DOHH2 (cell line): Measurements from ENCODE around the gene DNAH5.

ENCODE experiments used
- H3F3A ChIP-seq: fragments of 200-600 bp; sonication (generic), shearing (Covaris generic); 2 replicates; pipeline ENCODE4 v1.6.0; 2016; ENCODE audit warnings: antibody characterized with exemption, mild to moderate bottlenecking; ENCODE audit not compliant: control insufficient read depth, insufficient read depth
- H3K27ac ChIP-seq: fragments of 200-600 bp; sonication (generic); 2 replicates; pipeline ENCODE4 v1.5.1; 2014; ENCODE audit warnings: low read depth, mild to moderate bottlenecking, low read length, moderate library complexity
- H3K27me3 ChIP-seq: fragments of 200-600 bp; sonication (generic); 2 replicates; pipeline ENCODE4 v1.6.1; 2014; ENCODE audit warnings: mild to moderate bottlenecking, low read length, mixed read lengths; ENCODE audit not compliant: control insufficient read depth
- H3K36me3 ChIP-seq: fragments of 200-600 bp; sonication (generic); 2 replicates; pipeline ENCODE4 v1.6.1; 2014; ENCODE audit warnings: mild to moderate bottlenecking, low read length, moderate library complexity, mixed read lengths; ENCODE audit not compliant: control insufficient read depth
- H3K4me1 ChIP-seq: fragments of 200-600 bp; sonication (generic); 2 replicates; pipeline ENCODE4 v1.6.1; 2014; ENCODE audit warnings: mild to moderate bottlenecking, low read length, mixed read lengths; ENCODE audit not compliant: control insufficient read depth
- H3K4me2 ChIP-seq: fragments of 200-600 bp; sonication (generic); 2 replicates; pipeline ENCODE4 v1.6.0; 2014; ENCODE audit warnings: mild to moderate bottlenecking, low read length, moderate library complexity
- H3K4me3 ChIP-seq: fragments of 200-600 bp; sonication (generic); 2 replicates; pipeline ENCODE4 v1.5.1; 2014; ENCODE audit warnings: mild to moderate bottlenecking, low read length, mixed read lengths
- H3K79me2 ChIP-seq: fragments of 200-600 bp; sonication (generic); 2 replicates; pipeline ENCODE4 v1.6.1; 2014; ENCODE audit warnings: mild to moderate bottlenecking, low read length, mixed read lengths; ENCODE audit not compliant: control insufficient read depth
- H3K9me2 ChIP-seq: fragments of 200-600 bp; sonication (generic); replicated peaks from 2 replicates; pipeline ENCODE4 v1.6.1; 2014; ENCODE audit warnings: mild to moderate bottlenecking, low read length, mixed read lengths; ENCODE audit not compliant: control insufficient read depth
- H3K9me3 ChIP-seq: fragments of 200-600 bp; sonication (generic); 2 replicates; pipeline ENCODE4 v1.6.1; 2014; ENCODE audit warnings: antibody characterized with exemption, low read length, mixed read lengths; ENCODE audit not compliant: control insufficient read depth, insufficient read depth
- H4K20me1 ChIP-seq: fragments of 200-600 bp; sonication (generic); 2 replicates; pipeline ENCODE4 v1.6.0; 2014; ENCODE audit warnings: low read depth, mild to moderate bottlenecking, antibody characterized with exemption, low read length, moderate library complexity; ENCODE audit not compliant: control insufficient read depth, insufficient read depth
- EZH2phosphoT487 ChIP-seq: fragments of 200-600 bp; sonication (generic); IDR thresholded peaks from 2 replicates; pipeline ENCODE4 v1.6.1; 2017; ENCODE audit warnings: borderline replicate concordance, mild to moderate bottlenecking, antibody characterized with exemption, low read length, moderate library complexity, mixed read lengths
- TF ChIP-seq, protein P1 (sequence below): fragments of 200-600 bp; sonication (generic); IDR thresholded peaks from one replicate; pipeline ENCODE4 v1.5.1; 2014; ENCODE audit warnings: antibody characterized with exemption, mild to moderate bottlenecking, low read depth, low read length; ENCODE audit not compliant: poor library complexity, severe bottlenecking

The DNAH5 gene

GRCh38 chr5:13643196-13643595 is 301.3 kb downstream of the DNAH5 start:
- H3K36me3 ChIP-seq, result no peaks in the 10 kb centered on the region
- H3K27ac ChIP-seq, result no peak overlapping the region
- no peak overlapping the region for H3K4me3 ChIP-seq
- TF ChIP-seq EZH2phosphoT487, result no peak
- TF ChIP-seq, protein P1, sequence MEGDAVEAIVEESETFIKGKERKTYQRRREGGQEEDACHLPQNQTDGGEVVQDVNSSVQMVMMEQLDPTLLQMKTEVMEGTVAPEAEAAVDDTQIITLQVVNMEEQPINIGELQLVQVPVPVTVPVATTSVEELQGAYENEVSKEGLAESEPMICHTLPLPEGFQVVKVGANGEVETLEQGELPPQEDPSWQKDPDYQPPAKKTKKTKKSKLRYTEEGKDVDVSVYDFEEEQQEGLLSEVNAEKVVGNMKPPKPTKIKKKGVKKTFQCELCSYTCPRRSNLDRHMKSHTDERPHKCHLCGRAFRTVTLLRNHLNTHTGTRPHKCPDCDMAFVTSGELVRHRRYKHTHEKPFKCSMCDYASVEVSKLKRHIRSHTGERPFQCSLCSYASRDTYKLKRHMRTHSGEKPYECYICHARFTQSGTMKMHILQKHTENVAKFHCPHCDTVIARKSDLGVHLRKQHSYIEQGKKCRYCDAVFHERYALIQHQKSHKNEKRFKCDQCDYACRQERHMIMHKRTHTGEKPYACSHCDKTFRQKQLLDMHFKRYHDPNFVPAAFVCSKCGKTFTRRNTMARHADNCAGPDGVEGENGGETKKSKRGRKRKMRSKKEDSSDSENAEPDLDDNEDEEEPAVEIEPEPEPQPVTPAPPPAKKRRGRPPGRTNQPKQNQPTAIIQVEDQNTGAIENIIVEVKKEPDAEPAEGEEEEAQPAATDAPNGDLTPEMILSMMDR, result no peak
- H3K9me3 ChIP-seq, result no peaks in the 10 kb centered on the region
- no peaks in the 10 kb centered on the region for H3K4me1 ChIP-seq
- H4K20me1 ChIP-seq, result no peaks in the 10 kb centered on the region
- no peaks in the 10 kb centered on the region for H3K27me3 ChIP-seq
- no peak overlapping the region for H3K4me2 ChIP-seq
- H3F3A ChIP-seq, result no peaks in the 10 kb centered on the region
- no peaks in the 10 kb centered on the region; the same call in 1 of the 2 replicates for H3K9me2 ChIP-seq
- H3K79me2 ChIP-seq, result no peaks in the 10 kb centered on the region
